Right lobe of liver (tissue), 6 donors: ENCODE measurements around the gene PEX13. TPM values are rescaled to one million over a fixed set of nuclear protein-coding genes. Genes with fewer than 3 reads are reported as not detected.
A peak's percentile ranks its signal among the peaks of the same experiment; 100 is the strongest.
"Not testable (repeated sequence)": the region's sequence is repeated elsewhere in the genome, so short reads cannot be mapped to it uniquely, and the experiment has no call there.

Experiments
- ATAC-seq, 4 donors: fragments of 200-7000 bp; cut with Tn5 transposase; one replicate each; pipeline ENCODE4 v1.9.1; 2020; ENCODE audit warnings: mild to moderate bottlenecking in 4 of 4, moderate library complexity in 4 of 4
- DNase-seq, 3 donors: peaks; one replicate each; pipeline ENCODE4 v3.0.0-alpha.2; 2020
- H3K27ac ChIP-seq, 3 donors: fragments of 200-600 bp; one replicate each; pipeline ENCODE4 v1.8.0; 2022
- H3K27me3 ChIP-seq, 2 donors: fragments of 200-600 bp; one replicate each; pipeline ENCODE4 v1.8.0; 2022
- H3K36me3 ChIP-seq, 4 donors: fragments of 200-600 bp; sonication (generic) in 1 of 4; one replicate each; pipeline versions ENCODE4 v1.5.1 to v1.8.0; 2017 to 2022; ENCODE audit warnings: control low read depth in 1 of 4
- H3K4me1 ChIP-seq, 4 donors: fragments of 200-600 bp; sonication (generic) in 1 of 4; one replicate each; pipeline versions ENCODE4 v1.5.1 to v1.8.0; 2017 to 2022; ENCODE audit warnings: control low read depth in 1 of 4
- H3K4me3 ChIP-seq, 3 donors: fragments of 200-600 bp; one replicate each; pipeline ENCODE4 v1.8.0; 2022
- H3K9me3 ChIP-seq, 4 donors: fragments of 200-600 bp; sonication (generic) in 1 of 4; one replicate each; pipeline versions ENCODE4 v1.5.1 to v1.8.0; 2017 to 2022; ENCODE audit warnings: control low read depth in 1 of 4
- POLR2A ChIP-seq: fragments of 450-650 bp; IDR thresholded peaks from one replicate; pipeline ENCODE4 v1.6.1; 2017; ENCODE audit warnings: antibody characterized with exemption, mild to moderate bottlenecking
- WGBS: methylation state at CpG from one replicate; pipeline ENCODE4 v1.1.6; 2018; ENCODE audit warnings: low coverage, low lambda C conversion rate; ENCODE audit not compliant: insufficient coverage; ENCODE audit errors: missing lambda C conversion rate; 5-methylcytosine and 5-hydroxymethylcytosine counted together
- intact Hi-C, 2 donors: fragments of 100-400 bp; cut with DNase I; formaldehyde crosslinking; loops; one replicate each; pipeline versions ENCODE4 v1.11.2 to v1.14.1; 2022
- total RNA-seq, 6 experiments: library from RNA; depleted of rRNA in 2 of 6; stranded (reverse); fragments of >200 nt in 2 of 6; fragmentation: NEBNext Ultra II Directional in 3 of 6; extraction: Animal tissue kit (Norgen Biotek cat#: 25700) in 3 of 6; gene quantifications; one replicate each; pipeline versions ENCODE4 v1.1.0 to v1.2.4, GENCODE V29; 2016 to 2023
- TF ChIP-seq, protein P1 (sequence below), 4 donors: fragments of 200-600 bp in 3 of 4; fragments of 450-650 bp in 1 of 4; IDR thresholded peaks; one replicate each; pipeline versions ENCODE4 v1.5.1 to v1.8.0; 2016 to 2022; ENCODE audit warnings: antibody characterized with exemption in 4 of 4, mild to moderate bottlenecking in 2 of 4
- donor health status: DM: no; HTN: yes; CAD: no.
- donor health status: DM: no; HTN: no; CAD: no.
- donor health status: DM: no; HTN: no; CAD: no.
- donor health status: DM: no; HTN: yes; CAD: no.
- donor health status: DM: no; HTN: yes; CAD: no.

The PEX13 gene
- total RNA-seq, 6 experiments from 2014 or later: 23.0 to 34.3 (median 26.3) TPM

DNA sequence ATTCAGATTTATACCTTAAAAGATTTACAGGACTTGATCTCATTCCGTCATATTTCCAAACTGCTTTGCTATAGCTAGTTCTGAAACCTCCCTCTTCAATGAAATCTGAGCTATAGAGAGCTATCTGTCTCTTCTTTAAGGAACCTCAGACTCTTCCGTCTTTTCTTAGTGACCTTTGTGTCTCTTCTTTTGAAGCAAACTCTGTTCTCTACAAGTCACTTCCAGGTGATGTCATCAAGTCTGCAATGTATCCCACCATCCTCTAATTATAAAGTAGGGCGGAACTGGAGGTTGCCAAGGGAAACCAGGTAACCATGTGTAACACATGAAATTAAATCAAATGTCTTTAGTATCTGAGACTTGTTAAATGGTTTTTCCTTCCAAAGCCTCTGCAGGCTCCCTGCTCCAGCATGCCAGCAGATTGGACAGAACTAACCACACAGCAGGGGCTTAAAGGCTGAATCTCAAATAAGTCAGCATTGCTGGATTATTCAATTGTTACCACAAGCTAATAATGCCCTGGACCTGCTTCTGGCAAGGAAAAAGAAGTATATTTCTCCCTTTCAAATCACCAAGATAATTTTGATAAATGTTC, 41.2 kb upstream of the PEX13 start:
- H3K27ac ChIP-seq: no peak overlapping the region
- intact Hi-C loops: no loop called here
- no peaks in the 10 kb centered on the region for H3K36me3 ChIP-seq
- TF ChIP-seq POLR2A: no peak
- WGBS: 86% methylated on average over 3 of the region's 3 CpGs
- ATAC-seq: no peak
- DNase-seq: no peak
- no peaks in the 10 kb centered on the region for H3K9me3 ChIP-seq
- H3K4me1 ChIP-seq: peaks cover 0 to 13% (median 0%) of the 10 kb centered on the region in 4 donors
- H3K4me3 ChIP-seq: no peak overlapping the region
- H3K27me3 ChIP-seq: no peaks in the 10 kb centered on the region

- Histone ChIP-seq H3K4me3 (no peak overlapping the region), H3K27me3 (no peaks in the 10 kb centered on the region), H3K36me3 (no peaks in the 10 kb centered on the region), H3K4me1 (peaks cover 0 to 13% (median 0%) of the 10 kb centered on the region in 4 donors), H3K9me3 (no peaks in the 10 kb centered on the region), H3K27ac (no peak overlapping the region)
- no peak for TF ChIP-seq POLR2A
- intact Hi-C loops: no loop called here
- DNase-seq: no peak
- 54% methylated on average over 5 of the region's 5 CpGs for WGBS
- peak; percentile 59 to 96 (median 84) for ATAC-seq
Measured at GRCh38 chr2:60976875-60977561, 40.5 kb upstream of the PEX13 start.

DNA sequence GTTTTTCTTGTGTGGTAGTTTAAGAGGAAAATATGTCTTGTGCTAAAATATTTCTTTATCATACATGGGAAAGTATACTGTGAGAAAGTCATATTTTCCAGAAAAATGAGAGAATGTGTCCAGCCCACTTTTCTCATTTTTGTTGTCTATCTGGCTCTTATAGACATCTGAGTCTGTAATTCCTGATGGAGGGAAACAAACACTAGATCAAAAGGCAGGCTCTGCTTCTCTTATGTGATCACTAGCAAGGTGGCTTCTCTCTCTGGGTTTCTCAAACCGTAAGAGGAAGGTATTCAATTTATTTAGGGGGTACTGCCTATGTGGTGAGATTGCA, 40.0 kb upstream of the PEX13 start:
- no peak overlapping the region for H3K4me3 ChIP-seq
- intact Hi-C loops: no loop called here
- H3K36me3 ChIP-seq: no peaks in the 10 kb centered on the region
- TF ChIP-seq POLR2A: no peak
- TF ChIP-seq, protein P1, sequence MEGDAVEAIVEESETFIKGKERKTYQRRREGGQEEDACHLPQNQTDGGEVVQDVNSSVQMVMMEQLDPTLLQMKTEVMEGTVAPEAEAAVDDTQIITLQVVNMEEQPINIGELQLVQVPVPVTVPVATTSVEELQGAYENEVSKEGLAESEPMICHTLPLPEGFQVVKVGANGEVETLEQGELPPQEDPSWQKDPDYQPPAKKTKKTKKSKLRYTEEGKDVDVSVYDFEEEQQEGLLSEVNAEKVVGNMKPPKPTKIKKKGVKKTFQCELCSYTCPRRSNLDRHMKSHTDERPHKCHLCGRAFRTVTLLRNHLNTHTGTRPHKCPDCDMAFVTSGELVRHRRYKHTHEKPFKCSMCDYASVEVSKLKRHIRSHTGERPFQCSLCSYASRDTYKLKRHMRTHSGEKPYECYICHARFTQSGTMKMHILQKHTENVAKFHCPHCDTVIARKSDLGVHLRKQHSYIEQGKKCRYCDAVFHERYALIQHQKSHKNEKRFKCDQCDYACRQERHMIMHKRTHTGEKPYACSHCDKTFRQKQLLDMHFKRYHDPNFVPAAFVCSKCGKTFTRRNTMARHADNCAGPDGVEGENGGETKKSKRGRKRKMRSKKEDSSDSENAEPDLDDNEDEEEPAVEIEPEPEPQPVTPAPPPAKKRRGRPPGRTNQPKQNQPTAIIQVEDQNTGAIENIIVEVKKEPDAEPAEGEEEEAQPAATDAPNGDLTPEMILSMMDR (IDR thresholded peaks at IDR 0.05): no peak
- WGBS: 86% methylated on average over 1 of the region's 1 CpG
- H3K27ac ChIP-seq: no peak overlapping the region
- peaks cover 0 to 13% (median 0%) of the 10 kb centered on the region in 4 donors for H3K4me1 ChIP-seq
- ATAC-seq (no peak), DNase-seq (no peak)
- no peaks in the 10 kb centered on the region for H3K9me3 ChIP-seq
- no peaks in the 10 kb centered on the region for H3K27me3 ChIP-seq

GRCh38 chr2:60979231-60979630, 38.3 kb upstream of the PEX13 start:
- peaks cover 0 to 13% (median 0%) of the 10 kb centered on the region in 4 donors for H3K4me1 ChIP-seq
- H3K9me3 ChIP-seq: no peaks in the 10 kb centered on the region
- intact Hi-C loops: no loop called here
- H3K27ac ChIP-seq: no peak overlapping the region
- no peak for TF ChIP-seq POLR2A
- TF ChIP-seq, protein P1 (IDR thresholded peaks at IDR 0.05): no peak
- ATAC-seq: no peak
- WGBS: 73% methylated on average over 2 of the region's 4 CpGs
- no peaks in the 10 kb centered on the region for H3K27me3 ChIP-seq
- no peak overlapping the region for H3K4me3 ChIP-seq
- no peak for DNase-seq
- no peaks in the 10 kb centered on the region for H3K36me3 ChIP-seq

- H3K9me3 ChIP-seq: no peaks in the 10 kb centered on the region
- no peak overlapping the region for H3K27ac ChIP-seq
- H3K27me3 ChIP-seq: no peaks in the 10 kb centered on the region
- ATAC-seq: no peak
- no peaks in the 10 kb centered on the region for H3K36me3 ChIP-seq
- no peak for DNase-seq
- intact Hi-C loops: no loop called here
- no peak overlapping the region for H3K4me3 ChIP-seq
- 84% methylated on average over 3 of the region's 3 CpGs for WGBS
- peaks cover 0 to 13% (median 0%) of the 10 kb centered on the region in 4 donors for H3K4me1 ChIP-seq
- no peak for TF ChIP-seq POLR2A
- TF ChIP-seq, protein P1 (IDR thresholded peaks at IDR 0.05): no peak
Measured at GRCh38 chr2:60980071-60980815, 37.3 kb upstream of the PEX13 start.

DNA sequence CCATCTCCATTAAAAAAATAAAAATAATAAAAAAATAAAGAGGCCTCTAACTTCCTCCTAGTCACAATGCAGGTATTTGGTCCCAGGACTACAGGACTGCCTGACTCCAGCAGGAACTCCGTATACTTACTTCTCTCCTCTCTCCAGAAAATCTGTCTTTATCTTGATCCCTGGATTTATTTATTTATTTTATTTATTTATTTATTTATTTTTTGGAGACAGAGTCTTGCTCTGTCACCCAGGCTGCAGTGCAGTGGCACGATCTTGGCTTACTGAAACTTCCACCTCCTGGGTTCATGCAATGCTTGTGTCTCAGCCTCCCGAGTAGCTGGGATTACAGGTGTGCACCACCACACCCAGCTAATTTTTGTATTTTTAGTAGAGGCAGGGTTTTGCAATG, 35.5 kb upstream of the PEX13 start:
- H3K36me3 ChIP-seq, H3K4me3 ChIP-seq, H3K4me1 ChIP-seq, ATAC-seq, H3K27me3 ChIP-seq, DNase-seq, H3K9me3 ChIP-seq, H3K27ac ChIP-seq, intact Hi-C loops: not testable (repeated sequence)
- 97% methylated on average over 3 of the region's 3 CpGs for WGBS
